B cell (primary cell): Measurements from ENCODE around the gene ABCD4. TPM values are rescaled to one million over a fixed set of nuclear protein-coding genes. Genes with fewer than 3 reads are reported as not detected.

Experiments
- ATAC-seq: fragments of 200-7000 bp; cut with Tn5 transposase; one replicate; pipeline ENCODE4 v1.10.0; 2021; ENCODE audit warnings: low read depth, mild to moderate bottlenecking, moderate number of reproducible peaks, moderate library complexity
- CTCF ChIA-PET: fragments of 350-600 bp; sonication (Branson Sonifier 250); formaldehyde crosslinking; loops from one replicate; lab custom pipeline; 2021; ENCODE audit warnings: antibody characterized with exemption, inconsistent platforms; lab: Charles Lee
- POLR2A ChIA-PET: fragments of 350-600 bp; sonication (Branson Sonifier 250); formaldehyde crosslinking; loops from one replicate; lab custom pipeline; 2021; ENCODE audit warnings: antibody characterized with exemption; lab: Charles Lee
- DNase-seq: peaks from one replicate; pipeline ENCODE4 v3.0.0; 2013
- H2AFZ ChIP-seq: 2 replicates; pipeline ENCODE4 v1.6.1; 2012; ENCODE audit warnings: mild to moderate bottlenecking, low read depth, low read length; ENCODE audit not compliant: insufficient read depth, poor library complexity, severe bottlenecking
- H3K27ac ChIP-seq, 2 donors: 1 replicate in 1 of 2; 2 replicates in 1 of 2; pipeline ENCODE4 v1.5.1; 2012 to 2013; ENCODE audit warnings: low read length in 2 of 2, mild to moderate bottlenecking in 2 of 2, moderate library complexity in 1 of 2
- H3K27me3 ChIP-seq, 4 experiments: fragments of 200-600 bp in 1 of 4; sonication (generic) in 1 of 4; replicated peaks in 1 of 4; 1 replicate in 2 of 4; 2 replicates in 2 of 4; pipeline versions ENCODE4 v1.6.1 to v1.7.0; 2013 to 2016; ENCODE audit warnings: low read length in 3 of 4, mild to moderate bottlenecking in 2 of 4, mixed read lengths in 1 of 4, moderate library complexity in 1 of 4; ENCODE audit not compliant: insufficient read depth in 4 of 4, control insufficient read depth in 3 of 4; ENCODE audit errors: control extremely low read depth in 1 of 4
- H3K36me3 ChIP-seq, 2 experiments: replicated peaks in 1 of 2; 1 replicate in 1 of 2; 2 replicates in 1 of 2; pipeline versions ENCODE4 v1.6.1 to v1.7.1; 2013; ENCODE audit warnings: low read length in 1 of 2; ENCODE audit not compliant: insufficient read depth in 2 of 2, control insufficient read depth in 1 of 2; ENCODE audit errors: control extremely low read depth in 1 of 2, extremely low read depth in 1 of 2
- H3K4me1 ChIP-seq, 2 donors: fragments of 200-600 bp in 1 of 2; sonication (generic) in 1 of 2; 1 replicate in 1 of 2; 2 replicates in 1 of 2; pipeline versions ENCODE4 v1.5.1 to v1.6.1; 2013 to 2017; ENCODE audit warnings: low read length in 2 of 2; ENCODE audit not compliant: control insufficient read depth in 2 of 2, insufficient read depth in 2 of 2
- H3K4me2 ChIP-seq: replicated peaks from 2 replicates; pipeline ENCODE3; 2012; ENCODE audit warnings: mild to moderate bottlenecking, low read depth, low read length; ENCODE audit not compliant: poor library complexity, severe bottlenecking
- H3K4me3 ChIP-seq, 5 experiments: fragments of 200-600 bp in 1 of 5; sonication (generic) in 1 of 5; 1 replicate in 3 of 5; 2 replicates in 2 of 5; pipeline versions ENCODE4 v1.5.1 to v1.7.0; 2011 to 2016; ENCODE audit warnings: low read length in 4 of 5, mild to moderate bottlenecking in 4 of 5, low read depth in 2 of 5, control low read depth in 1 of 5, moderate library complexity in 1 of 5; ENCODE audit not compliant: insufficient read depth in 1 of 5; ENCODE audit errors: control extremely low read depth in 1 of 5, extremely low read depth in 1 of 5
- H3K79me2 ChIP-seq: fragments of 200-600 bp; sonication (generic); one replicate; pipeline ENCODE4 v1.6.0; 2016; ENCODE audit warnings: low read length; ENCODE audit not compliant: control insufficient read depth, insufficient read depth
- H3K9ac ChIP-seq: fragments of 200-600 bp; sonication (generic); 2 replicates; pipeline ENCODE4 v1.6.1; 2017; ENCODE audit warnings: mild to moderate bottlenecking, low read length, moderate library complexity
- H3K9me3 ChIP-seq, 3 donors: one replicate each; pipeline versions ENCODE4 v1.6.1 to v1.7.1; 2013; ENCODE audit warnings: low read length in 2 of 3; ENCODE audit not compliant: control insufficient read depth in 2 of 3, insufficient read depth in 1 of 3; ENCODE audit errors: control extremely low read depth in 1 of 3
- H4K20me1 ChIP-seq: 2 replicates; pipeline ENCODE4 v1.6.0; 2012; ENCODE audit warnings: mild to moderate bottlenecking, low read length; ENCODE audit not compliant: insufficient read depth, control insufficient read depth, poor library complexity, severe bottlenecking
- H3K27ac Mint-ChIP-seq: one replicate; pipeline ENCODE4 v1.8.0; 2021; ENCODE audit warnings: mixed read lengths
- H3K27me3 Mint-ChIP-seq: one replicate; pipeline ENCODE4 v1.8.0; 2021; ENCODE audit warnings: mixed read lengths
- H3K4me1 Mint-ChIP-seq: one replicate; pipeline ENCODE4 v1.8.0; 2021; ENCODE audit warnings: mixed read lengths
- H3K4me3 Mint-ChIP-seq: one replicate; pipeline ENCODE4 v1.8.0; 2021; ENCODE audit warnings: mixed read lengths
- H3K9me3 Mint-ChIP-seq: one replicate; pipeline ENCODE4 v1.8.0; 2022; ENCODE audit warnings: mixed read lengths; ENCODE audit not compliant: insufficient read depth
- EZH2 ChIP-seq: IDR thresholded peaks from 2 replicates; pipeline ENCODE4 v1.6.1; 2012; ENCODE audit warnings: borderline replicate concordance, low read depth, mild to moderate bottlenecking, moderate library complexity, low read length; ENCODE audit not compliant: insufficient read depth, poor library complexity, severe bottlenecking
- WGBS: methylation state at CpG from one replicate; pipeline ENCODE4 v1.1.5; 2013; ENCODE audit warnings: missing lambda C conversion rate; ENCODE audit not compliant: insufficient coverage; 5-methylcytosine and 5-hydroxymethylcytosine counted together
- intact Hi-C: fragments of 100-400 bp; cut with micrococcal nuclease; formaldehyde crosslinking; loops from one replicate; pipeline ENCODE4 v1.10.0; 2022
- polyA plus RNA-seq: library from polyadenylated mRNA; depleted of rRNA; stranded (reverse); fragments of >200 nt; gene quantifications from 2 replicates; pipeline ENCODE4 v1.2.3, GENCODE V29; 2012
- total RNA-seq, 2 donors: library from RNA; stranded (reverse); fragments of 120-200 nt in 1 of 2; gene quantifications; 1 replicate in 1 of 2; 2 replicates in 1 of 2; pipeline versions ENCODE4 v1.2.3 to v1.2.4, GENCODE V29; 2013 to 2022
- TF ChIP-seq, protein P1 (sequence below): fragments of 200-600 bp; IDR thresholded peaks from one replicate; pipeline ENCODE4 v1.8.0; 2022; ENCODE audit warnings: antibody characterized with exemption, mild to moderate bottlenecking

ABCD4 gene
- total and polyA plus RNA-seq, 2 donors (not counting 1 experiment from before 2014, with no cell fraction given): 90.0 to 125 TPM

- WGBS: 6% methylated on average over 46 of the region's 68 CpGs
- Histone ChIP-seq H3K9me3 (no peaks in the 10 kb centered on the region), H3K9ac (peak overlapping the region; percentile 71), H4K20me1 (no peaks in the 10 kb centered on the region), H3K27me3 (peaks cover 0 to 23% (median 8%) of the 10 kb centered on the region in 4 experiments), H3K4me3 (peak overlapping the region; percentile 38 to 72 (median 61)), H2AFZ (peak overlapping the region; percentile 79), H3K79me2 (no peaks in the 10 kb centered on the region), H3K4me1 (peaks cover 17% of the 10 kb centered on the region in 2 donors), H3K36me3 (no peaks in the 10 kb centered on the region), H3K27ac (no peak overlapping the region), H3K4me2 (peak overlapping the region; percentile 94)
- Mint-ChIP-seq H3K27ac (no peak overlapping the region), H3K4me1 (peaks cover 6% of the 10 kb centered on the region), H3K4me3 (peak overlapping the region; percentile 83), H3K9me3 (no peaks in the 10 kb centered on the region), H3K27me3 (peaks cover 13% of the 10 kb centered on the region)
- peak; percentile 97 for ATAC-seq
- ChIA-PET CTCF (interaction anchor here (0.9 to 1.9 kb wide), 6 partner anchors 11 to 145 kb away, joined by 3 to 6 read pairs (median 4); no protein-coding TSS in a partner anchor), POLR2A (no interaction called here)
- intact Hi-C loops: loop anchor here (1.0 to 5.0 kb wide), 4 partner anchors 45 to 235 kb away; partner anchors contain the start of genes ABCD4, ISCA2 and NPC2
- no peak for TF ChIP-seq EZH2
- TF ChIP-seq, protein P1, sequence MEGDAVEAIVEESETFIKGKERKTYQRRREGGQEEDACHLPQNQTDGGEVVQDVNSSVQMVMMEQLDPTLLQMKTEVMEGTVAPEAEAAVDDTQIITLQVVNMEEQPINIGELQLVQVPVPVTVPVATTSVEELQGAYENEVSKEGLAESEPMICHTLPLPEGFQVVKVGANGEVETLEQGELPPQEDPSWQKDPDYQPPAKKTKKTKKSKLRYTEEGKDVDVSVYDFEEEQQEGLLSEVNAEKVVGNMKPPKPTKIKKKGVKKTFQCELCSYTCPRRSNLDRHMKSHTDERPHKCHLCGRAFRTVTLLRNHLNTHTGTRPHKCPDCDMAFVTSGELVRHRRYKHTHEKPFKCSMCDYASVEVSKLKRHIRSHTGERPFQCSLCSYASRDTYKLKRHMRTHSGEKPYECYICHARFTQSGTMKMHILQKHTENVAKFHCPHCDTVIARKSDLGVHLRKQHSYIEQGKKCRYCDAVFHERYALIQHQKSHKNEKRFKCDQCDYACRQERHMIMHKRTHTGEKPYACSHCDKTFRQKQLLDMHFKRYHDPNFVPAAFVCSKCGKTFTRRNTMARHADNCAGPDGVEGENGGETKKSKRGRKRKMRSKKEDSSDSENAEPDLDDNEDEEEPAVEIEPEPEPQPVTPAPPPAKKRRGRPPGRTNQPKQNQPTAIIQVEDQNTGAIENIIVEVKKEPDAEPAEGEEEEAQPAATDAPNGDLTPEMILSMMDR: peak; percentile 100
- DNase-seq: peak; percentile 80
Measured at GRCh38 chr14:74257078-74257940, 45.4 kb downstream of the ABCD4 start.

DNA sequence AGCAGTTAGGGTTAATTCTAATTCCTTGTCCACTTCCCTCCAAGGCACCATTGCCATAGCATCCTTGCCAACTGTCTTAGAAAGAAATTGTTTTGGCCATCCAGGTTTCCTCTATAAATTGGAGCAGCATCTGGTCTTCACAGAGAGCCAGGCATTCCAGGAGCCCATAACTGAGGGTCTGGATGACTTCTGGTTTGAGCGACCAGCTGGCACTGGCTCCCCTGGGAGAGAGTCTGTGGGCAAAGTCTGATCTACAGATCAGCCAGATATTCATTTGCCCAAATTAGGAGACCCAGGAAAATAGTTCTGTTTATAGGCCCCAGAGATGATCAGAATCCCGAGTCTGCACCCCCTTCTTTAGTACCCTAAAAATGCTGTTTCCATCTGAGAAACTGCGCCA is 47.5 kb downstream of the ABCD4 start:
- H3K27ac Mint-ChIP-seq: no peak overlapping the region
- Histone ChIP-seq H3K9ac (no peak overlapping the region), H3K9me3 (no peaks in the 10 kb centered on the region), H3K27me3 (peaks cover 0 to 33% (median 8%) of the 10 kb centered on the region in 4 experiments), H3K4me3 (no peak overlapping the region), H2AFZ (no peak overlapping the region), H3K36me3 (no peaks in the 10 kb centered on the region), H4K20me1 (no peaks in the 10 kb centered on the region), H3K27ac (no peak overlapping the region), H3K4me2 (no peak overlapping the region), H3K4me1 (peaks cover 23 to 24% of the 10 kb centered on the region in 2 donors), H3K79me2 (no peaks in the 10 kb centered on the region)
- CTCF ChIA-PET: interaction anchor here (1.4 to 2.0 kb wide), 4 partner anchors 9 to 41 kb away, joined by 3 to 6 read pairs (median 5); no protein-coding TSS in a partner anchor
- POLR2A ChIA-PET: no interaction called here
- ATAC-seq (no peak), DNase-seq (no peak)
- 80% methylated on average over 1 of the region's 3 CpGs for WGBS
- H3K4me3 Mint-ChIP-seq: no peak overlapping the region
- H3K9me3 Mint-ChIP-seq: no peaks in the 10 kb centered on the region
- intact Hi-C loops: loop anchor here (5.0 kb wide), 3 partner anchors 47 to 237 kb away; partner anchors contain the start of genes ABCD4, ISCA2 and NPC2
- TF ChIP-seq, protein P1: no peak
- TF ChIP-seq EZH2: no peak
- H3K27me3 Mint-ChIP-seq: peaks cover 22% of the 10 kb centered on the region
- H3K4me1 Mint-ChIP-seq: peaks cover 14% of the 10 kb centered on the region
